HG02571 (cell line): ENCODE measurements around the gene MGME1.
"Not testable (repeated sequence)": the region's sequence is repeated elsewhere in the genome, so short reads cannot be mapped to it uniquely, and the experiment has no call there.

Source experiments
- ATAC-seq: cut with Tn5 transposase; IDR thresholded peaks from one replicate; pipeline ENCODE4 v1.9.1; 2021; ENCODE audit warnings: mild to moderate bottlenecking, moderate library complexity; ENCODE audit not compliant: unreplicated experiment

MGME1 gene

GRCh38 chr20:17959257-17959627 is 9.6 kb upstream of the MGME1 start:
- ATAC-seq: no peak

GRCh38 chr20:17960400-17960885 is 8.4 kb upstream of the MGME1 start:
- ATAC-seq: not testable (repeated sequence)

- ATAC-seq: no peak
Measured at GRCh38 chr20:17960927-17961586, 7.8 kb upstream of the MGME1 start.

DNA sequence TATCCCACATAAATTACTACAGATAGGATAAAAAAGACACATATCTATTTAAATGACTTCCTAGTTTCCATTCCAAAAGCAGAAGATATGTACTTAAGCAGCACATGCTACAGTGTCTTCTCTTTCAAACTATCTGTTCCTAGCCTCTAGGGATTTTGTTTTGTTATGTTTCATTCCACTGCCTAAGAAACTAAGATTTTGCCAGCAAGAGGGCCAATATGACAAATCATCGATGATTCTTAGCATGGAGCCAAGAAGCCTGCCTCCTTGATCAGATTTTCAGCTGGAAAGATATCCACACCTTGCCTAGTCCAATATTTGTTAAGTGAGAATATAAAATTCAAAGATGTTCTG is 7.3 kb upstream of the MGME1 start:
- no peak for ATAC-seq

DNA sequence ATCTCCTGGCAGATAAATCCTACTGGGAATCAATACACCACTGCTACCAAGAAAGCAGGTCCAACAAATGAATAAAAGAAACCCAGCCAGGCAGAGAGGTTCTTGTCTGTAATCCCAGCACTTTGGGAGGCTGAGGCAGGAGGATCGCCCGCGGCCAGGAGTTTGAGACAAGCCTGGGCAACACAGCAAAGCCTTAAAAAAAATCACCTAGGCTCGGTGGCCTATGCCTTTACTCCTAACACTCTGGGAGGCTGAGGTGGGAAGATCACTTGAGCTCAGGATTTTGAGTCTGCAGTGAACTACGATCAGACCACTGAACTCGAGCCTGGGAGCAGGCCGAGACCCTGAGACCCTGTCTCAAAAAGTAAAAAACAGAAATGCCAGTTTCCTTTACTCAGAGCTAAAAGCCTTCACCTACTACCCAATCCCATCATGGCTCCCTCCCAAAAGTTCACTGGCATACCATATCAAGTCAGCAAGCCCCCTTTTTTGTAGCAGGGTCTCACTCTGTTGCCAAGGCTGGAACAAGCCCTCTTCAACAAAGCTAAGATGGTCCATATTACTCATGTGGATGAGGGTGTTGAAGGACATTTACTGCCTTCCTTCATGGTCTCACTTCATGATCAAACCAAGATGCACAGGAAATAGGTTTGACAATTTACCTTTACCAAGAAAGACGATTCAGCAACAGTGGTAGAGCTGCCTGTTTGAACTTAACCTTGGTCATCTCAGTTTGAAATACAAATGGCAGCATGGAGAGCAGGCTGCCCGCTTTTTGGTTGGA is 5.5 kb upstream of the MGME1 start:
- no peak for ATAC-seq

DNA sequence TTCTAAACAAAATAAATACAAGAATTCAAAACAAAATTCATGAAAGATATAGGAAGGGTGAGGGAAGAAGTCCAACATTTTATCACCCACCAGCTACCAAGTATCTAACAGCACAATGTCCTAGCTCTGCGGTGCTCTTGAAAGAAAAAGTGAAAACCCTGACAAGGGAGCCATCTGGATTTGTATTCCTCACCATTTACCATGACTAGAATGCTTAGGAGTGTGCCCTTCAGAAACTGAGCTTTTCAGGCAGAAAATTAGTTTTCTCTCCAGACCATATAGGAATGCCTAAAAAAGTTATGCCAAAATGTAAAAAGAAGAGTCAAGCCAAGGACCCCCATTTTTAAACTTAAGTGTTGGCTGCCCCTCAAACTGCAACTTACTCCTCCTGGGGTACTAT is 4.7 kb upstream of the MGME1 start:
- ATAC-seq: no peak

DNA sequence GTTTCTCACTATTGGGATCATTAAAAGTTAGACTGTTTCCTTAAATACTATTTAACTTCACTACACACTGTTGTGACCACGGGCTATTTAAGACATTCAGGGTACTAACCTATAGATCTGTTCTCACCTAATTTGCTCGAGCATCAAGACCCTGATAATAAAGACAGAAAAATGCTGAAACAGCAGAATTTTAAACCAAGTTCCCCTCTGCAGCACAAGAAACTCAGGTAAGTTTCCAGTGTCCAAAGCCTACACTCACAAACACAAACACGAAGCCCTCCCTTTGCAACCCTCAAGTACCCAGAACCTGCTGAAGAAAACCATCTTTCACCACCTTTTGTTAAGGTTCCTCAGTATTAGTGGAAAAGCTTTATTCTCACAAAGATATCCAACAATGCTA is 4.2 kb upstream of the MGME1 start:
- no peak for ATAC-seq

- ATAC-seq: no peak
Measured at GRCh38 chr20:17965042-17965697, 3.6 kb upstream of the MGME1 start.

DNA sequence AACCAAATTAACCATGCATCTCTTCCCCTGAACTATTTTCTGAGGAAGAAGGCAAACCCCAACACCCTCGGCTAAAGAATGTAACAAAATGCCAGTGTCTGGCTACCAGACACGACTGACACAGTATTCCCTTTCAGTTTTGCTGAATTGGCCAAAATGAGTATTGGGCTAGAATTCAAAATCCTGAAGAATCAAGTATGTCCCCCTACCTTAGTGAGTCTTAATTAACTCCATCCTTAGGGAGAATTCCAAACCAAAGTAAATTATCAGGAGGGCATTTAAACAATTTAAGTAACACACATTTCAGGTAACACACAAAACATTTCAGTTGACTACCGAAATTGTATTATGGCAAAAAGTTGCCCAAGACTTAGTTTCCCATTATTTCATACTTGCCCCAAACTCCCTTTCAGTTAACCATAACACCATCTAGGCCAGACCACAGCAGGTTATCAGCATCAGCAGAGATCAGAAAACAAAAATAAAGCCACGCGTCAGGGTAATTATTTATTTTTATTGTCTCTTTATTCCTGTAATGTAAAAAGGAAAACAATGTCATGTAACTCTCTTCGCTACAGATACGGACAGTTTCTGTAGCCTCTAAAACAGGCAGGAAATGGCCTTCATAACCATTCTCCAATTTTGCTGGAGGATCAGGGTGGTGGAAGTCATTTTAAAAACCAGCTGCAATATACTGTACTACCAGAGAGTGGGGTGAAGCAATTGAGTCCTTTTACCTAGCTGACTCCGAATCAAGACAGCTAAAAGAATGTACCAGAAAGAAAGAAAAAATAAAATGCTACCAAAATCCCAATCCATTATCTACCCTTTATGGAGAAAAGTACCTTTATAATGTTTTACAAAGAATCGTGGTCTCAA is 2.1 kb upstream of the MGME1 start:
- ATAC-seq: no peak

- ATAC-seq: peak; percentile 1
Measured at GRCh38 chr20:17967521-17968365, 1.1 kb upstream of the MGME1 start.

DNA sequence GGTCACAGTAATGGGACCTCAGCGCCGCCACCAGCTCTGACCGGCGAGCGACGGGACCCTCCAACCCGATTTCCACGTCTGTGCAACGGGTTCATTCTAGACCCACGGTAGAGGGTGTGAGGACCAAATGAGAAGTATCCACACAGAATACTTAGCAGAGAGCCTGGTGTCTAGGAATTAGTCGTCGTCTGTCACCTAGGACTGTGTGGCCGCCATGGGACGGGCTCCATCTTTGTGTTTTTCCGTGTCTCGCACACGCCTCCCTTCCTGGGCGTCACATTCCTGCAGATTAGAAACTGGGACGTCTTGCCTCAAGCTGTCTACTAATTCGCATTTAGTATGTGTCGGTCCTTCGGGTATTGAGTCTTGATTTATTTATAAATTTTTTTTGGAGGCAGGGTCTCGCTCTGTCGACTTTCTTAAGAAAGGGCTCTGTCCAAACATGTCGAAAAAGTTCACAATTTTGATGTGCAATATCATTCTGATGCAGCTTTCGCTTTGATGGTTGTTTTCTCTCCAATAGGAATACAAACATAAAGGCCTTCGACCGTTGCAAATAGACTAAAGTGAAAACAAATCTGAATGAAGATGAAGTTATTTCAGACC is 563 bp downstream of the MGME1 start:
- ATAC-seq: peak; percentile 6

GRCh38 chr20:17969884-17970409 is 1.1 kb downstream of the MGME1 start:
- no peak for ATAC-seq

- no peak for ATAC-seq
Measured at GRCh38 chr20:17971300-17972013, 2.6 kb downstream of the MGME1 start.

GRCh38 chr20:17972121-17972520 is 3.3 kb downstream of the MGME1 start:
- ATAC-seq: no peak

DNA sequence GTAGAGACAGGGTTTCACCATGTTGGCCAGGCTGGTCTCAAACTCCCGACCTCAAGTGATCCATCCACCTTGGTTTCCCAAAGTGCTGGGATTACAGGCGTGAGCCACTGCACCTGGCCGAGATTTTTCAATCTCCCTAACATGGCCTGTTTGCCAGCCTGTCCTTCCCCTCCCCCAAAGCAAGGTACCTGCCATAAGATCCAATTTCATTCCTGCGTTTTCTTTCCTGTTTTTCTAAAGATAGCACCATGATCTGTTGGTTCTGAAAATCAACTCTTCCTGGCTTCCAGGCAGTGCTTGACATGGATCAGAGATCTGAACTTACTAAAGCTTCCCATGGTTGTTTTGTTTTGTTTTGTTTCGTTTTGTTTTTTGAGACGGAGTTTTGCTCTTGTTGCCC is 7.5 kb downstream of the MGME1 start:
- no peak for ATAC-seq

GRCh38 chr20:17985388-17986018 is 16.7 kb downstream of the MGME1 start:
- ATAC-seq: no peak

- no peak for ATAC-seq
Measured at GRCh38 chr20:17987988-17988387, 19.2 kb downstream of the MGME1 start.

GRCh38 chr20:17990278-17990972 is 21.6 kb downstream of the MGME1 start:
- ATAC-seq: no peak
